HG03159 (cell line): ENCODE results near the gene NPC1.

Experiments
- ATAC-seq: cut with Tn5 transposase; IDR thresholded peaks from one replicate; pipeline ENCODE4 v1.9.1; 2021; ENCODE audit warnings: mild to moderate bottlenecking, moderate library complexity; ENCODE audit not compliant: unreplicated experiment

The NPC1 gene

GRCh38 chr18:23550898-23551297 is 35.4 kb downstream of the NPC1 start:
- no peak for ATAC-seq

- ATAC-seq: no peak
Observed at GRCh38 chr18:23548719-23549118, 37.6 kb downstream of the NPC1 start.

- ATAC-seq: no peak
Observed at GRCh38 chr18:23548275-23548674, 38.0 kb downstream of the NPC1 start.

- no peak for ATAC-seq
Observed at GRCh38 chr18:23547846-23548245, 38.5 kb downstream of the NPC1 start.

GRCh38 chr18:23547306-23547705 is 39.0 kb downstream of the NPC1 start:
- ATAC-seq: no peak

GRCh38 chr18:23545247-23545789 is 41.0 kb downstream of the NPC1 start:
- ATAC-seq: no peak

- ATAC-seq: no peak
Observed at GRCh38 chr18:23542461-23542860, 43.8 kb downstream of the NPC1 start.

- ATAC-seq: no peak
Observed at GRCh38 chr18:23541349-23542093, 44.8 kb downstream of the NPC1 start.

GRCh38 chr18:23540867-23541266 is 45.4 kb downstream of the NPC1 start:
- ATAC-seq: peak; percentile 56

- no peak for ATAC-seq
Observed at GRCh38 chr18:23539911-23540525, 46.3 kb downstream of the NPC1 start.

- no peak for ATAC-seq
Observed at GRCh38 chr18:23539296-23539695, 47.0 kb downstream of the NPC1 start.

- no peak for ATAC-seq
Observed at GRCh38 chr18:23538870-23539269, 47.4 kb downstream of the NPC1 start.

GRCh38 chr18:23538001-23538400 is 48.3 kb downstream of the NPC1 start:
- no peak for ATAC-seq

GRCh38 chr18:23537274-23537673 is 49.0 kb downstream of the NPC1 start:
- no peak for ATAC-seq

GRCh38 chr18:23536204-23536603 is 50.1 kb downstream of the NPC1 start:
- ATAC-seq: no peak

- ATAC-seq: no peak
Observed at GRCh38 chr18:23534276-23534675, 52.0 kb downstream of the NPC1 start.

- no peak for ATAC-seq
Observed at GRCh38 chr18:23532848-23533247, 53.5 kb downstream of the NPC1 start.

- no peak for ATAC-seq
Observed at GRCh38 chr18:23531912-23532311, 54.4 kb downstream of the NPC1 start.

GRCh38 chr18:23530195-23530594 is 56.1 kb downstream of the NPC1 start:
- ATAC-seq: no peak

- ATAC-seq: no peak
Observed at GRCh38 chr18:23529604-23530003, 56.7 kb downstream of the NPC1 start.

- no peak for ATAC-seq
Observed at GRCh38 chr18:23528580-23529472, 57.5 kb downstream of the NPC1 start.
